HepG2 (cell line): ENCODE data around the gene EEFSEC. TPM values are rescaled to one million over a fixed set of nuclear protein-coding genes. Genes with fewer than 3 reads are reported as not detected.

ENCODE experiments used
- AKNA ChIP-seq: sonication (generic); formaldehyde crosslinking; IDR thresholded peaks from 2 replicates; pipeline ENCODE4 v1.4.0; 2020; ENCODE audit warnings: missing genetic modification reagents, borderline replicate concordance
- HCFC1 ChIP-seq: fragments of 150-350 bp; IDR thresholded peaks from 2 replicates; pipeline ENCODE4 v1.6.1; 2014; ENCODE audit warnings: low read depth, low read length
- HNF1B ChIP-seq: sonication (generic); formaldehyde crosslinking; IDR thresholded peaks from 2 replicates; pipeline ENCODE4 v1.5.1; 2020; ENCODE audit warnings: mild to moderate bottlenecking, moderate library complexity, missing genetic modification reagents
- NRL ChIP-seq: sonication (generic); formaldehyde crosslinking; IDR thresholded peaks from 2 replicates; pipeline ENCODE4 v1.5.0; 2020; ENCODE audit warnings: missing genetic modification reagents, mild to moderate bottlenecking, moderate library complexity, borderline replicate concordance
- RNF2 ChIP-seq: fragments of 450-650 bp; conservative IDR thresholded peaks from 2 replicates; pipeline ENCODE4 v1.6.1; 2016; ENCODE audit warnings: low read depth
- SP5 ChIP-seq: IDR thresholded peaks from 2 replicates; pipeline ENCODE4 v1.6.1; 2016; ENCODE audit warnings: low read depth, borderline replicate concordance
- STAT6 ChIP-seq: sonication (generic); formaldehyde crosslinking; IDR thresholded peaks from 2 replicates; pipeline ENCODE4 v1.4.0; 2020; ENCODE audit warnings: missing genetic modification reagents, mild to moderate bottlenecking, borderline replicate concordance
- ZNF205 ChIP-seq: IDR thresholded peaks from 2 replicates; pipeline ENCODE4 v1.6.1; 2018; ENCODE audit warnings: missing biosample characterization, missing genetic modification reagents
- ZNF280B ChIP-seq: sonication (generic); formaldehyde crosslinking; IDR thresholded peaks from 2 replicates; pipeline ENCODE4 v1.5.0; 2020; ENCODE audit warnings: missing genetic modification reagents, mild to moderate bottlenecking, borderline replicate concordance
- ZNF33B ChIP-seq: sonication (generic); formaldehyde crosslinking; IDR thresholded peaks from 2 replicates; pipeline ENCODE4 v1.5.1; 2020; ENCODE audit warnings: mild to moderate bottlenecking, missing genetic modification reagents
- ZNF589 ChIP-seq: sonication (generic); formaldehyde crosslinking; conservative IDR thresholded peaks from 2 replicates; pipeline ENCODE4 v1.8.0; 2022; ENCODE audit warnings: mild to moderate bottlenecking, moderate library complexity, missing genetic modification reagents
- ZNF644 ChIP-seq: IDR thresholded peaks from 2 replicates; pipeline ENCODE4 v1.6.1; 2016; ENCODE audit warnings: low read depth
- ZSCAN12 ChIP-seq: sonication (generic); formaldehyde crosslinking; IDR thresholded peaks from 2 replicates; pipeline ENCODE4 v1.9.0; 2021; ENCODE audit warnings: mild to moderate bottlenecking, missing genetic modification reagents
- ZSCAN5A ChIP-seq: sonication (generic); formaldehyde crosslinking; IDR thresholded peaks from 2 replicates; pipeline ENCODE4 v1.8.0; 2022; ENCODE audit warnings: mild to moderate bottlenecking, missing genetic modification reagents, borderline replicate concordance
- polyA plus RNA-seq, 8 experiments: library from polyadenylated mRNA; depleted of rRNA in 3 of 8; stranded (reverse) in 7 of 8; unstranded in 1 of 8; fragments of >200 nt; fragmentation: Illumina TruSeq in 4 of 8; extraction: Trizol in 4 of 8; gene quantifications; 2 replicates each; pipeline versions ENCODE4 v1.2.1 to v1.2.3, GENCODE V29; 2011 to 2016; ENCODE audit warnings: low read depth in 4 of 8, missing spikeins in 1 of 8, mixed read lengths in 1 of 8; ENCODE audit not compliant: insufficient read depth in 1 of 8
- total RNA-seq, 5 experiments: library from RNA; depleted of rRNA; stranded (reverse); fragments of >200 nt; fragmentation: Illumina TruSeq; extraction: Trizol; gene quantifications; 2 replicates each; pipeline ENCODE4 v1.2.3, GENCODE V29; 2016; ENCODE audit warnings: low read depth in 1 of 5

Gene EEFSEC
- total and polyA plus RNA-seq, 2 of the 13 experiments (the other 11 are each of a cell fraction or from before 2014, with no cell fraction given): 6.4 to 24.2 TPM

GRCh38 chr3:128153156-128154041 is at the start of gene EEFSEC (continued):
- no peak for TF ChIP-seq RNF2
- TF ChIP-seq ZNF644: 0 out of 2 replicates have a peak, but pooled peaks have one; percentile 17
- peak; percentile 92 for TF ChIP-seq ZNF205 (CRISPR knock-in tag)
- TF ChIP-seq ZSCAN5A: peak; percentile 42; the same call in 1 of the 2 replicates
- TF ChIP-seq ZNF280B (CRISPR knock-in tag): peak; percentile 72; the same call in 1 of the 2 replicates
- no peak for TF ChIP-seq AKNA (CRISPR knock-in tag)
- TF ChIP-seq ZNF33B (CRISPR knock-in tag): no peak; the same call in 1 of the 2 replicates
- peak; percentile 84 for TF ChIP-seq HNF1B (CRISPR knock-in tag)
- peak; percentile 8; the same call in 1 of the 2 replicates for TF ChIP-seq ZSCAN12 (CRISPR knock-in tag)
- no peak; the same call in 1 of the 2 replicates for TF ChIP-seq STAT6 (CRISPR knock-in tag)
- peak; percentile 65; the same call in 1 of the 2 replicates for TF ChIP-seq HCFC1
- 0 out of 2 replicates have a peak, but pooled peaks have one; percentile 67 for TF ChIP-seq ZNF589 (CRISPR knock-in tag)
- peak; percentile 56; the same call in 1 of the 2 replicates for TF ChIP-seq SP5
- TF ChIP-seq NRL: peak; percentile 87
